Neural progenitor cell (in vitro differentiated cells): ENCODE data around the gene CHEK2. TPM values are rescaled to one million over a fixed set of nuclear protein-coding genes. Genes with fewer than 3 reads are reported as not detected.
A peak's percentile ranks its signal among the peaks of the same experiment; 100 is the strongest.

Experiments
- DNase-seq: peaks from one replicate; pipeline ENCODE4 v3.0.0-alpha.2; 2016; ENCODE audit warnings: low spot score
- H2AFZ ChIP-seq: fragments of 200-600 bp; sonication (generic); replicated peaks from 2 replicates; pipeline ENCODE4 v1.6.1; 2016; ENCODE audit warnings: antibody characterized with exemption
- H3F3A ChIP-seq: fragments of 200-600 bp; sonication (generic); 2 replicates; pipeline ENCODE4 v1.6.1; 2016; ENCODE audit warnings: antibody characterized with exemption, low read depth
- H3K27ac ChIP-seq: fragments of 200-600 bp; sonication (generic); 2 replicates; pipeline ENCODE4 v1.5.1; 2016; ENCODE audit warnings: mild to moderate bottlenecking
- H3K27me3 ChIP-seq: fragments of 200-600 bp; sonication (generic); 2 replicates; pipeline ENCODE4 v1.6.1; 2016; ENCODE audit warnings: mild to moderate bottlenecking, moderate library complexity
- H3K36me3 ChIP-seq: fragments of 200-600 bp; sonication (generic); 2 replicates; pipeline ENCODE4 v1.5.1; 2016
- H3K4me1 ChIP-seq: fragments of 200-600 bp; sonication (generic); 2 replicates; pipeline ENCODE4 v1.6.1; 2016; ENCODE audit warnings: mixed run types
- H3K4me2 ChIP-seq: fragments of 200-600 bp; sonication (generic); 2 replicates; pipeline ENCODE4 v1.6.1; 2016
- H3K4me3 ChIP-seq: fragments of 200-600 bp; sonication (generic); 2 replicates; pipeline ENCODE4 v1.5.1; 2016
- H3K79me2 ChIP-seq: fragments of 200-600 bp; sonication (generic); 2 replicates; pipeline ENCODE4 v1.6.1; 2016; ENCODE audit warnings: low read depth
- H3K9ac ChIP-seq: fragments of 200-600 bp; sonication (generic); 2 replicates; pipeline ENCODE4 v1.6.1; 2016
- H3K9me3 ChIP-seq: fragments of 200-600 bp; sonication (generic); 2 replicates; pipeline ENCODE4 v1.5.1; 2016; ENCODE audit warnings: low read depth
- H4K20me1 ChIP-seq: fragments of 200-600 bp; sonication (generic); 2 replicates; pipeline ENCODE4 v1.6.1; 2016; ENCODE audit warnings: low read depth
- H3K27ac Mint-ChIP-seq: 3 replicates; pipeline ENCODE4 v1.8.0; 2021; ENCODE audit warnings: mixed read lengths
- H3K27me3 Mint-ChIP-seq: 2 replicates; pipeline ENCODE4 v1.8.0; 2022; ENCODE audit warnings: low read depth, mild to moderate bottlenecking, inconsistent platforms, moderate library complexity, mixed read lengths; ENCODE audit not compliant: insufficient read depth
- H3K36me3 Mint-ChIP-seq: 3 replicates; pipeline ENCODE4 v1.8.0; 2021; ENCODE audit warnings: mixed read lengths
- H3K4me1 Mint-ChIP-seq: 3 replicates; pipeline ENCODE4 v1.8.0; 2021; ENCODE audit warnings: mixed read lengths
- H3K4me3 Mint-ChIP-seq: 3 replicates; pipeline ENCODE4 v1.8.0; 2021; ENCODE audit warnings: mild to moderate bottlenecking, moderate library complexity, mixed read lengths
- H3K9me3 Mint-ChIP-seq: 3 replicates; pipeline ENCODE4 v1.8.0; 2020; ENCODE audit warnings: mixed read lengths
- CTCF ChIP-seq: fragments of 200-600 bp; sonication (generic); IDR thresholded peaks from 2 replicates; pipeline ENCODE4 v1.5.1; 2017; ENCODE audit warnings: antibody characterized with exemption, mild to moderate bottlenecking
- EZH2 ChIP-seq: fragments of 200-600 bp; sonication (generic); IDR thresholded peaks from 2 replicates; pipeline ENCODE4 v1.6.1; 2017; ENCODE audit warnings: antibody characterized with exemption, mild to moderate bottlenecking, moderate library complexity
- EZH2phosphoT487 ChIP-seq: fragments of 200-600 bp; sonication (generic); IDR thresholded peaks from 2 replicates; pipeline ENCODE4 v1.6.1; 2017; ENCODE audit warnings: antibody characterized with exemption
- total RNA-seq: library from RNA; depleted of rRNA; stranded (reverse); fragments of >200 nt; gene quantifications from 2 replicates; pipeline ENCODE4 v1.2.3, GENCODE V29; 2015; ENCODE audit warnings: low replicate concordance

CHEK2 gene
- total RNA-seq, 1 donor from 2014 or later, result 94.4 TPM

- peaks cover 8% of the 10 kb centered on the region for H3F3A ChIP-seq
- no peak overlapping the region for H3K4me3 Mint-ChIP-seq
- no peaks in the 10 kb centered on the region for H3K27me3 ChIP-seq
- H3K27me3 Mint-ChIP-seq, result no peaks in the 10 kb centered on the region
- peaks cover 2% of the 10 kb centered on the region for H3K4me1 Mint-ChIP-seq
- no peak for TF ChIP-seq CTCF
- TF ChIP-seq EZH2phosphoT487, result no peak
- TF ChIP-seq EZH2, result no peak
- peaks cover 8% of the 10 kb centered on the region for H3K36me3 ChIP-seq
- peak overlapping the region; percentile 37 for H3K27ac Mint-ChIP-seq
- no peak overlapping the region for H3K4me2 ChIP-seq
- no peak for DNase-seq
- H3K9me3 ChIP-seq, result no peaks in the 10 kb centered on the region
- H3K79me2 ChIP-seq, result no peaks in the 10 kb centered on the region
- H3K4me1 ChIP-seq, result no peaks in the 10 kb centered on the region
- H3K27ac ChIP-seq, result no peak overlapping the region
- H3K9ac ChIP-seq, result no peak overlapping the region
- no peak overlapping the region for H2AFZ ChIP-seq
- no peaks in the 10 kb centered on the region for H3K9me3 Mint-ChIP-seq
- no peak overlapping the region for H3K4me3 ChIP-seq
- H3K36me3 Mint-ChIP-seq, result peaks cover 10% of the 10 kb centered on the region
- H4K20me1 ChIP-seq, result no peaks in the 10 kb centered on the region
Measured at GRCh38 chr22:28716686-28717085, 24.9 kb downstream of the CHEK2 start.

DNA sequence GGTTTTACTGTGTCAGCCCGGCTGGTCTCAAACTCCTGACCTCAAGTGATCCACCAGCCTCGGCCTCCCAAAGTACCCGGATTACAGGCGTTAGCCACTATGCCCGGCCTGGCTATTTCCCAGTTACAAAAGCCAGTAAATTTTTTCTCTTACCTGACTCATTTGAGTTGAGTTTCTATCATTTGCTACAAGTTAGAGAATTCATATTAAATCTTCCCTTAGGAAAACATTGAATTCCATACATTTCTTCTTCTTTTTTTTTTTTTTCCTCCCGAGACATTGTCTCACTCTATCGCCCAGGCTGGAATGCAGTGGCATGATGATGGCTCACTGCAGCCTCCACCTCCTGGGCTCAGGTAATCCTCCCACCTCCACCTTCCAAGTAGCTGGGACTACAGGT is 26.0 kb downstream of the CHEK2 start:
- peaks cover 8% of the 10 kb centered on the region for H3F3A ChIP-seq
- no peaks in the 10 kb centered on the region for H3K79me2 ChIP-seq
- H3K27ac Mint-ChIP-seq, result no peak overlapping the region
- TF ChIP-seq EZH2 (no peak), CTCF (no peak), EZH2phosphoT487 (no peak)
- H3K4me3 Mint-ChIP-seq, result no peak overlapping the region
- peaks cover 5% of the 10 kb centered on the region for H3K4me1 Mint-ChIP-seq
- no peaks in the 10 kb centered on the region for H4K20me1 ChIP-seq
- no peaks in the 10 kb centered on the region for H3K9me3 ChIP-seq
- DNase-seq, result no peak
- H3K4me2 ChIP-seq, result no peak overlapping the region
- no peak overlapping the region for H2AFZ ChIP-seq
- no peaks in the 10 kb centered on the region for H3K27me3 ChIP-seq
- no peak overlapping the region for H3K4me3 ChIP-seq
- peaks cover 8% of the 10 kb centered on the region for H3K36me3 ChIP-seq
- H3K27me3 Mint-ChIP-seq, result no peaks in the 10 kb centered on the region
- peaks cover 12% of the 10 kb centered on the region for H3K36me3 Mint-ChIP-seq
- no peak overlapping the region for H3K27ac ChIP-seq
- H3K9me3 Mint-ChIP-seq, result no peaks in the 10 kb centered on the region
- H3K4me1 ChIP-seq, result no peaks in the 10 kb centered on the region
- H3K9ac ChIP-seq, result no peak overlapping the region

DNA sequence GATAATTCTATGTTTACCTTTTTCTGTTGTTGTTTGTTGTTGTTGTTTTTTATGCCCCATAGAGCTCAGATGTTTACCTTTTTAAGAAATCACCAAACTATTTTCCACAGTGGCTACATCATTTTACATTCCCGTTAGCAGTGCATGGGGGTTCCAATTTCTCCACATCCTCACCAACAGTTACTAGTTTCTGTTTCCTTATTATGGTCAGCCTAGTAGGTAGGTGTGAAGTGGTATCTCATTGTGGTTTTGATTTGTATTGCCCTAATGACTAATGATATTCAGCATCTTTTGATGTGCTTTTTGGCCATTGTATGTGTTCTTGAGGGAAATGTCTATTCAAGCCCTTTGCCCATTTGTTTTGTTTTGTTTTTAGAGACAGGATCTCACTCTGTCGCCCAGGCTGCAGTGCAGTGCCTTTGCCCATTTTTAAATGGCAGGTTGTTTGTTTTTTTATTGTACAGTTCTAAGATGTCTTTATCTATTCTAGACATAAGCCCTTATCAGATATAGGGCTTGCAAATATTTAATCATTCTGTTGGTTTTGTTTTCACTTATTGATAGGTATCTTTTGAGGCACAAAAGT is 27.5 kb downstream of the CHEK2 start:
- H3K9me3 ChIP-seq, result no peaks in the 10 kb centered on the region
- no peak for DNase-seq
- peaks cover 8% of the 10 kb centered on the region for H3F3A ChIP-seq
- no peaks in the 10 kb centered on the region for H4K20me1 ChIP-seq
- Mint-ChIP-seq H3K4me3 (no peak overlapping the region), H3K36me3 (peaks cover 12% of the 10 kb centered on the region), H3K9me3 (no peaks in the 10 kb centered on the region), H3K4me1 (peaks cover 5% of the 10 kb centered on the region), H3K27ac (no peak overlapping the region), H3K27me3 (no peaks in the 10 kb centered on the region)
- H3K4me2 ChIP-seq, result no peak overlapping the region
- H3K4me3 ChIP-seq, result no peak overlapping the region
- H3K4me1 ChIP-seq, result no peaks in the 10 kb centered on the region
- no peaks in the 10 kb centered on the region for H3K27me3 ChIP-seq
- H3K36me3 ChIP-seq, result peaks cover 6% of the 10 kb centered on the region
- H3K79me2 ChIP-seq, result no peaks in the 10 kb centered on the region
- no peak overlapping the region for H3K9ac ChIP-seq
- H2AFZ ChIP-seq, result no peak overlapping the region
- H3K27ac ChIP-seq, result no peak overlapping the region
- TF ChIP-seq EZH2 (no peak), CTCF (no peak), EZH2phosphoT487 (no peak)
